HepG2 (cell line): ENCODE data around the gene CDX1. TPM values are rescaled to one million over a fixed set of nuclear protein-coding genes. Genes with fewer than 3 reads are reported as not detected.

Source experiments
- AKAP8 ChIP-seq: sonication (generic); formaldehyde crosslinking; IDR thresholded peaks from 2 replicates; pipeline ENCODE4 v1.5.1; 2020; ENCODE audit warnings: mild to moderate bottlenecking, missing genetic modification reagents
- DR1 ChIP-seq: sonication (generic); formaldehyde crosslinking; IDR thresholded peaks from 2 replicates; pipeline ENCODE4 v1.8.0; 2021; ENCODE audit warnings: mild to moderate bottlenecking, missing genetic modification reagents, inconsistent platforms
- FOSL2 ChIP-seq: sonication (generic); formaldehyde crosslinking; IDR thresholded peaks from 2 replicates; pipeline ENCODE4 v1.4.0; 2020; ENCODE audit warnings: missing genetic modification reagents
- FOXA3 ChIP-seq: IDR thresholded peaks from 2 replicates; pipeline ENCODE4 v1.6.1; 2016; ENCODE audit warnings: missing genetic modification reagents, missing compliant biosample characterization
- GATAD2A ChIP-seq: IDR thresholded peaks from 2 replicates; pipeline ENCODE4 v1.6.1; 2016
- JUNB ChIP-seq: sonication (generic); formaldehyde crosslinking; IDR thresholded peaks from 2 replicates; pipeline ENCODE4 v1.8.0; 2022; ENCODE audit warnings: missing genetic modification reagents, mild to moderate bottlenecking, borderline replicate concordance
- MBNL3 ChIP-seq: fragments of 250-450 bp; sonication (Bioruptor Pico); conservative IDR thresholded peaks from 2 replicates; pipeline ENCODE4 v1.8.0; 2022; ENCODE audit warnings: mild to moderate bottlenecking, inconsistent platforms
- MZF1 ChIP-seq: sonication (generic); formaldehyde crosslinking; IDR thresholded peaks from 2 replicates; pipeline ENCODE4 v1.8.1; 2023; ENCODE audit warnings: mild to moderate bottlenecking, missing genetic modification reagents, borderline replicate concordance
- NR3C1 ChIP-seq: sonication (generic); formaldehyde crosslinking; IDR thresholded peaks from 2 replicates; pipeline ENCODE4 v1.4.0; 2020; ENCODE audit warnings: missing genetic modification reagents
- NRL ChIP-seq: sonication (generic); formaldehyde crosslinking; IDR thresholded peaks from 2 replicates; pipeline ENCODE4 v1.5.0; 2020; ENCODE audit warnings: missing genetic modification reagents, mild to moderate bottlenecking, moderate library complexity, borderline replicate concordance
- PITX1 ChIP-seq: sonication (generic); formaldehyde crosslinking; IDR thresholded peaks from 2 replicates; pipeline ENCODE4 v1.5.1; 2020; ENCODE audit warnings: mild to moderate bottlenecking, missing genetic modification reagents
- RARA ChIP-seq: IDR thresholded peaks from 2 replicates; pipeline ENCODE4 v1.6.1; 2016; ENCODE audit warnings: missing genetic modification reagents, missing compliant biosample characterization
- TBL1XR1 ChIP-seq: fragments of 150-350 bp; IDR thresholded peaks from 2 replicates; pipeline ENCODE4 v1.6.1; 2014; ENCODE audit warnings: borderline replicate concordance, low read length; ENCODE audit not compliant: partially characterized antibody
- THYN1 ChIP-seq: sonication (generic); formaldehyde crosslinking; IDR thresholded peaks from 2 replicates; pipeline ENCODE4 v1.8.1; 2023; ENCODE audit warnings: low read depth, mild to moderate bottlenecking, moderate library complexity, missing genetic modification reagents, borderline replicate concordance
- ZNF143 ChIP-seq: sonication (generic); formaldehyde crosslinking; IDR thresholded peaks from 2 replicates; pipeline ENCODE4 v1.4.0; 2020; ENCODE audit warnings: missing genetic modification reagents
- ZNF274 ChIP-seq: sonication (generic); formaldehyde crosslinking; IDR thresholded peaks from 2 replicates; pipeline ENCODE4 v1.5.1; 2020; ENCODE audit warnings: mild to moderate bottlenecking, missing genetic modification reagents
- ZNF296 ChIP-seq: sonication (generic); formaldehyde crosslinking; conservative IDR thresholded peaks from 2 replicates; pipeline ENCODE4 v1.5.0; 2020; ENCODE audit warnings: mild to moderate bottlenecking, missing genetic modification reagents
- ZNF678 ChIP-seq: sonication (generic); formaldehyde crosslinking; IDR thresholded peaks from 2 replicates; pipeline ENCODE4 v1.4.0; 2020; ENCODE audit warnings: mild to moderate bottlenecking, missing genetic modification reagents
- polyA plus RNA-seq, 8 experiments: library from polyadenylated mRNA; depleted of rRNA in 3 of 8; stranded (reverse) in 7 of 8; unstranded in 1 of 8; fragments of >200 nt; fragmentation: Illumina TruSeq in 4 of 8; extraction: Trizol in 4 of 8; gene quantifications; 2 replicates each; pipeline versions ENCODE4 v1.2.1 to v1.2.3, GENCODE V29; 2011 to 2016; ENCODE audit warnings: low read depth in 4 of 8, missing spikeins in 1 of 8, mixed read lengths in 1 of 8; ENCODE audit not compliant: insufficient read depth in 1 of 8
- total RNA-seq, 5 experiments: library from RNA; depleted of rRNA; stranded (reverse); fragments of >200 nt; fragmentation: Illumina TruSeq; extraction: Trizol; gene quantifications; 2 replicates each; pipeline ENCODE4 v1.2.3, GENCODE V29; 2016; ENCODE audit warnings: low read depth in 1 of 5
- TF ChIP-seq, protein P1 (sequence below): IDR thresholded peaks from 2 replicates; pipeline ENCODE4 v1.6.1; 2016; ENCODE audit warnings: missing compliant biosample characterization, missing genetic modification reagents, borderline replicate concordance
- TF ChIP-seq, protein P2 (sequence below): sonication (generic); formaldehyde crosslinking; IDR thresholded peaks from 2 replicates; pipeline ENCODE4 v1.5.1; 2020; ENCODE audit warnings: missing genetic modification reagents, mild to moderate bottlenecking, borderline replicate concordance
- TF ChIP-seq, protein P3 (sequence below): sonication (generic); formaldehyde crosslinking; IDR thresholded peaks from 2 replicates; pipeline ENCODE4 v1.8.0; 2022; ENCODE audit warnings: mild to moderate bottlenecking, missing genetic modification reagents, moderate library complexity

Gene CDX1
- total and polyA plus RNA-seq, 2 of the 13 experiments (the other 11 are each of a cell fraction or from before 2014, with no cell fraction given) = not detected

DNA sequence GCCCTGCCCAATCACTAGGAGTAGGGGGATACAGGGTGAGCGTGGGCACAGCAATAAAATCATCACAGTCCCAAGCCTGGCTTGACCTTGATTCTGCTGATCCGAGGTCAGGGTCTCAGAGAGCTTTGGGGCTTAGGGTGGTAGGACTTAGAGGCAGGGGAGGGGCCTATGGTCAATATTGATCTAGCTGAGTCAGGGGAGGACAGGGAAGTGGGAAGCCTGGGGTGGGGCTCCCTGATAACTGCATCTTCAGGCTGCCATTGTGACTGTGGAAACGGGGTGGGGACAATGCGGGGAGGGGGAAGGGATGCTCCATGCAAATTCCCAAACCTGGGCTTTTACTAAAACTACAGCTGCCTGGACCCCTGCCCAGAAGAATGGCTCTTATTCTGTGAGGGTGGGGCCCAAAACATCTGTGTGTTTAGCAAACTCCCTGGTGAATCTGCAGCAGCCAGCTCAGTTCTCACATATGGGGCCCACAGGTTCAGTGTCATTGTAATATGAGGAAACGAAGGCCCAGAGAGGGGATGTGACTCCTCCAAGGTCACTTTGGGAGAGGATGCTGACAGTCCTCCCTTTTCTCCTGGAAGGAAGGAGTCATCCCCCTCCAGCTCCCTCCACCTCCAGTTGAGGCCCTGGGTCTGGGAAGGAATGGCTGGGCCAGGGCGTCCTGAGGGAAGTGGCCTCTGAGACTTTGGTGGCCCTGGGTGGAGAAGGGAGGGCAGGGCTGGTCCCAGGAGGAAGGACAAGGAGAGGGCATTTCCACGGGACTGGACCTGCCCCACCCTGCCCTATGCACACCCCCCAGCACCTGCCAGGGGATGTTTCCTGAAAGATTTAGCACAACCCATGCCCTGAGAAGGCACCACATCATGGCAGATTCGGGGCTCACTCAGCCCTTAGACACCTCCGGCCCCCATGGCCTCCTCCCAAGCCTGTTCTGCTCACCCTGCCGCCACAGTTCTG is 49.7 kb downstream of the CDX1 start (continued):
- peak; percentile 68 for TF ChIP-seq FOXA3 (CRISPR knock-in tag)
- TF ChIP-seq AKAP8 (CRISPR knock-in tag) = no peak
- TF ChIP-seq ZNF274 (CRISPR knock-in tag) = no peak
- TF ChIP-seq FOSL2 = peak; percentile 85
- TF ChIP-seq NRL (CRISPR knock-in tag) = no peak
- TF ChIP-seq MZF1 (CRISPR knock-in tag) = no peak
- no peak for TF ChIP-seq ZNF678 (CRISPR knock-in tag)
- TF ChIP-seq, protein P1, sequence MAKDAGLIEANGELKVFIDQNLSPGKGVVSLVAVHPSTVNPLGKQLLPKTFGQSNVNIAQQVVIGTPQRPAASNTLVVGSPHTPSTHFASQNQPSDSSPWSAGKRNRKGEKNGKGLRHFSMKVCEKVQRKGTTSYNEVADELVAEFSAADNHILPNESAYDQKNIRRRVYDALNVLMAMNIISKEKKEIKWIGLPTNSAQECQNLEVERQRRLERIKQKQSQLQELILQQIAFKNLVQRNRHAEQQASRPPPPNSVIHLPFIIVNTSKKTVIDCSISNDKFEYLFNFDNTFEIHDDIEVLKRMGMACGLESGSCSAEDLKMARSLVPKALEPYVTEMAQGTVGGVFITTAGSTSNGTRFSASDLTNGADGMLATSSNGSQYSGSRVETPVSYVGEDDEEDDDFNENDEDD (CRISPR knock-in tag) = no peak
- TF ChIP-seq RARA (CRISPR knock-in tag) = peak; percentile 49; the same call in 1 of the 2 replicates
- TF ChIP-seq PITX1 = 0 out of 2 replicates have a peak, but pooled peaks have one; percentile 31
- no peak for TF ChIP-seq DR1 (CRISPR knock-in tag)
- TF ChIP-seq, protein P2, sequence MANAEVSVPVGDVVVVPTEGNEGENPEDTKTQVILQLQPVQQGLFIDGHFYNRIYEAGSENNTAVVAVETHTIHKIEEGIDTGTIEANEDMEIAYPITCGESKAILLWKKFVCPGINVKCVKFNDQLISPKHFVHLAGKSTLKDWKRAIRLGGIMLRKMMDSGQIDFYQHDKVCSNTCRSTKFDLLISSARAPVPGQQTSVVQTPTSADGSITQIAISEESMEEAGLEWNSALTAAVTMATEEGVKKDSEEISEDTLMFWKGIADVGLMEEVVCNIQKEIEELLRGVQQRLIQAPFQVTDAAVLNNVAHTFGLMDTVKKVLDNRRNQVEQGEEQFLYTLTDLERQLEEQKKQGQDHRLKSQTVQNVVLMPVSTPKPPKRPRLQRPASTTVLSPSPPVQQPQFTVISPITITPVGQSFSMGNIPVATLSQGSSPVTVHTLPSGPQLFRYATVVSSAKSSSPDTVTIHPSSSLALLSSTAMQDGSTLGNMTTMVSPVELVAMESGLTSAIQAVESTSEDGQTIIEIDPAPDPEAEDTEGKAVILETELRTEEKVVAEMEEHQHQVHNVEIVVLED = no peak
- TF ChIP-seq THYN1 (CRISPR knock-in tag) = no peak
- TF ChIP-seq ZNF143 (CRISPR knock-in tag) = no peak
- no peak for TF ChIP-seq ZNF296 (CRISPR knock-in tag)
- no peak for TF ChIP-seq NR3C1 (CRISPR knock-in tag)
- peak; percentile 29; the same call in 1 of the 2 replicates for TF ChIP-seq GATAD2A
- TF ChIP-seq JUNB (CRISPR knock-in tag) = 0 out of 2 replicates have a peak, but pooled peaks have one; percentile 17
- TF ChIP-seq, protein P3, sequence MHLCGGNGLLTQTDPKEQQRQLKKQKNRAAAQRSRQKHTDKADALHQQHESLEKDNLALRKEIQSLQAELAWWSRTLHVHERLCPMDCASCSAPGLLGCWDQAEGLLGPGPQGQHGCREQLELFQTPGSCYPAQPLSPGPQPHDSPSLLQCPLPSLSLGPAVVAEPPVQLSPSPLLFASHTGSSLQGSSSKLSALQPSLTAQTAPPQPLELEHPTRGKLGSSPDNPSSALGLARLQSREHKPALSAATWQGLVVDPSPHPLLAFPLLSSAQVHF = no peak
- no peak for TF ChIP-seq TBL1XR1
- TF ChIP-seq MBNL3 = no peak
